Measurements from ENCODE around the gene MED15. TPM values are rescaled to one million over a fixed set of nuclear protein-coding genes. Genes with fewer than 3 reads are reported as not detected.

The MED15 gene
- total RNA-seq, 1 donor from 2014 or later, result 77.8 TPM

- no peak overlapping the region for H3K4me3 Mint-ChIP-seq (ENCODE audit: low read depth)
- H3K4me1 Mint-ChIP-seq (ENCODE audit: low read depth), result no peaks in the 10 kb centered on the region
- no peak overlapping the region for H3K27ac Mint-ChIP-seq
- no peak for DNase-seq (ENCODE audit: low spot score, unreplicated experiment)
- TF ChIP-seq, protein P1, sequence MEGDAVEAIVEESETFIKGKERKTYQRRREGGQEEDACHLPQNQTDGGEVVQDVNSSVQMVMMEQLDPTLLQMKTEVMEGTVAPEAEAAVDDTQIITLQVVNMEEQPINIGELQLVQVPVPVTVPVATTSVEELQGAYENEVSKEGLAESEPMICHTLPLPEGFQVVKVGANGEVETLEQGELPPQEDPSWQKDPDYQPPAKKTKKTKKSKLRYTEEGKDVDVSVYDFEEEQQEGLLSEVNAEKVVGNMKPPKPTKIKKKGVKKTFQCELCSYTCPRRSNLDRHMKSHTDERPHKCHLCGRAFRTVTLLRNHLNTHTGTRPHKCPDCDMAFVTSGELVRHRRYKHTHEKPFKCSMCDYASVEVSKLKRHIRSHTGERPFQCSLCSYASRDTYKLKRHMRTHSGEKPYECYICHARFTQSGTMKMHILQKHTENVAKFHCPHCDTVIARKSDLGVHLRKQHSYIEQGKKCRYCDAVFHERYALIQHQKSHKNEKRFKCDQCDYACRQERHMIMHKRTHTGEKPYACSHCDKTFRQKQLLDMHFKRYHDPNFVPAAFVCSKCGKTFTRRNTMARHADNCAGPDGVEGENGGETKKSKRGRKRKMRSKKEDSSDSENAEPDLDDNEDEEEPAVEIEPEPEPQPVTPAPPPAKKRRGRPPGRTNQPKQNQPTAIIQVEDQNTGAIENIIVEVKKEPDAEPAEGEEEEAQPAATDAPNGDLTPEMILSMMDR (IDR thresholded peaks at IDR 0.05; ENCODE audit: unreplicated experiment), result no peak
- peaks cover 20% of the 10 kb centered on the region for H3K36me3 Mint-ChIP-seq (ENCODE audit: insufficient read depth)
- H3K9me3 Mint-ChIP-seq (ENCODE audit: low read depth), result no peaks in the 10 kb centered on the region
- H3K27me3 Mint-ChIP-seq, result no peaks in the 10 kb centered on the region
Measured at GRCh38 chr22:20573833-20574615, 66.6 kb downstream of the MED15 start.

GRCh38 chr22:20574920-20575353 is 67.5 kb downstream of the MED15 start:
- no peak overlapping the region for H3K27ac Mint-ChIP-seq
- TF ChIP-seq, protein P1 (IDR thresholded peaks at IDR 0.05; ENCODE audit: unreplicated experiment), result no peak
- H3K36me3 Mint-ChIP-seq (ENCODE audit: insufficient read depth), result peaks cover 19% of the 10 kb centered on the region
- no peaks in the 10 kb centered on the region for H3K9me3 Mint-ChIP-seq (ENCODE audit: low read depth)
- no peaks in the 10 kb centered on the region for H3K27me3 Mint-ChIP-seq
- no peaks in the 10 kb centered on the region for H3K4me1 Mint-ChIP-seq (ENCODE audit: low read depth)
- no peak overlapping the region for H3K4me3 Mint-ChIP-seq (ENCODE audit: low read depth)
- DNase-seq (ENCODE audit: low spot score, unreplicated experiment), result no peak

DNA sequence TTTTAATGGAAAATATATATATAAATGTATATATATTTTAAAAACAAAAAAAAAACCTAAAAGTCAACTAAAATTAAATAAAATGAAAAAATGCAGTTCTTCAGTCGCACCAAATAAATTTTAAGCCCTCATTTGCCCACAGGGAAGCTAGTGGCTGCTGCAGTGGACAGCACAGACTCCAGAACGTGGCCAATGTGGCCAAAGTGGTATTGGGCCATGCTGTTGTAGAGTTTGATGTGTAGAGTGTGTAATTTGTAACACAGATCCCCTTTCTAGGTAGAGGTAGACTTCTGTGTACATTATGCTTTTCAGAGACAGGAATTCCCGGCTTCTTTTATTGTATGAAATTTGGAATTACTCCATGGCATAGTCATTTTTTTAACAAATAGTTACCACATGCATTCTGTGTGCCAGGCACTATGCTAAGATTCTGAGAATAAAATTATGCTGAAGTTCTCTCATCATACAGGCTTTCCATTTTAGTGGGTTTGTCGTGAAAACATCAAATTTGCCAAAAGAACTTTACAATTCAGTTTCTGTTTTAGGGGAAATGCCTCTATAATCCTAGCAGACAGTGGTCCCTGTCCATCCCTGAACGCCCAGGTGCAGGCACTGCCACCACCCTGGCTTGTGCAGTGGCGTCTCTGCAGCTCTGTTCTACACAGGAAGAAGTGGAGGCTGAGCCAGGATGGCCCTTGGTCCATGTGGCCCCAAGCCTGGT is 68.5 kb downstream of the MED15 start:
- Mint-ChIP-seq H3K9me3 (ENCODE audit: low read depth) (no peaks in the 10 kb centered on the region), H3K4me1 (ENCODE audit: low read depth) (no peaks in the 10 kb centered on the region), H3K27me3 (no peaks in the 10 kb centered on the region), H3K27ac (no peak overlapping the region), H3K4me3 (ENCODE audit: low read depth) (no peak overlapping the region), H3K36me3 (ENCODE audit: insufficient read depth) (peaks cover 19% of the 10 kb centered on the region)
- TF ChIP-seq, protein P1 (IDR thresholded peaks at IDR 0.05; ENCODE audit: unreplicated experiment), result no peak
- no peak for DNase-seq (ENCODE audit: low spot score, unreplicated experiment)

DNA sequence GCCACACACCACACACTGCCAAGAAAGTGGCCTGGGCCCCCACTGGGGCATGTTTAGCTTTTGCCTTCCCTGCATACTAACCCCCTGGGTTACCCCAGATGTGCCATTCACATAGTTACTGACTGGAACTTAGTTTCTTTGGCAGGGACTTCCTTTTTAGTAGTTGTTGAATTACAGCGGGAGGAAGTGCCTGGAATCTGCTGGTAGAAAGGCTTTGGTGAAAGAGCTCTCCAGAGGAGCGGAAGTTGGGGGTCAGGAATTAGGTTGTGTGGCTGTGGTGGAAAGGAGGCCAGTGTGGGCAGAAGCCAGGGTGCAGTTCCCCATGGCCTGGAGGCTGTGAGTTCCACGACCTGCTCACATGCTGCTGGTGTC is 69.0 kb downstream of the MED15 start:
- no peak overlapping the region for H3K4me3 Mint-ChIP-seq (ENCODE audit: low read depth)
- H3K9me3 Mint-ChIP-seq (ENCODE audit: low read depth), result no peaks in the 10 kb centered on the region
- peaks cover 19% of the 10 kb centered on the region for H3K36me3 Mint-ChIP-seq (ENCODE audit: insufficient read depth)
- TF ChIP-seq, protein P1 (IDR thresholded peaks at IDR 0.05; ENCODE audit: unreplicated experiment), result no peak
- no peaks in the 10 kb centered on the region for H3K27me3 Mint-ChIP-seq
- no peak for DNase-seq (ENCODE audit: low spot score, unreplicated experiment)
- H3K27ac Mint-ChIP-seq, result no peak overlapping the region
- no peaks in the 10 kb centered on the region for H3K4me1 Mint-ChIP-seq (ENCODE audit: low read depth)

DNA sequence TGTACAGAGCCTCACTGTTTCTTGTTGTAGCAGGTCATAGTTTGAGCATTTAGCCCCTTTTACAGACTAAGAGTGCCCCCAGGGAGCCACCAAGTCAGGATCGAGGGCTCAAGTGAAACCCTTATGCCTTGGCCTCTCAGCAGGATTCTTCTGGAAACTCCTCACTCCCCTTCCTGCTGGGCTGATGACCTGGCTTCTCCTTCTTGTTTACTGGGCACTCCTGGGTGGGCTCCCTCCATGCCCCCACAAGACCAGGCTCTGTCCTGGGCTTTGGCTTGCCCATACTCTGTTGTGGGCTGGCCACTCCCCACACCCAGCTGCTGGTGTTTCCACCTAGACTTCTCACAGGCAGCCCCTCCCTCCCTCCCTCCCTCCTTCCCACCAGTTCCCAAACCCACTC is 69.6 kb downstream of the MED15 start:
- no peak overlapping the region for H3K27ac Mint-ChIP-seq
- TF ChIP-seq, protein P1 (IDR thresholded peaks at IDR 0.05; ENCODE audit: unreplicated experiment), result no peak
- H3K4me3 Mint-ChIP-seq (ENCODE audit: low read depth), result no peak overlapping the region
- no peaks in the 10 kb centered on the region for H3K4me1 Mint-ChIP-seq (ENCODE audit: low read depth)
- H3K9me3 Mint-ChIP-seq (ENCODE audit: low read depth), result no peaks in the 10 kb centered on the region
- H3K27me3 Mint-ChIP-seq, result no peaks in the 10 kb centered on the region
- DNase-seq (ENCODE audit: low spot score, unreplicated experiment), result no peak
- H3K36me3 Mint-ChIP-seq (ENCODE audit: insufficient read depth), result peaks cover 17% of the 10 kb centered on the region

Measured in progenitor cell of endocrine pancreas (in vitro differentiated cells).